ENCODE measurements around the gene MTRR. TPM values are rescaled to one million over a fixed set of nuclear protein-coding genes. Genes with fewer than 3 reads are reported as not detected.

The MTRR gene
- total and polyA plus RNA-seq, 2 of the 4 experiments (the other 2 are of a cell fraction) = 33.2 to 33.5 TPM

GRCh38 chr5:7855611-7856010 is 13.3 kb upstream of the MTRR start:
- DNase-seq (no peak), ATAC-seq (ENCODE audit: low read depth) (no peak)
- Histone ChIP-seq H4K20me1 (ENCODE audit: insufficient read depth, low read length) (no peaks in the 10 kb centered on the region), H3K4me1 (ENCODE audit: control insufficient read depth, insufficient read depth, low read length) (no peaks in the 10 kb centered on the region), H3K4me3 (ENCODE audit: insufficient read depth, low read depth, low read length) (no peak overlapping the region), H3K27ac (ENCODE audit: insufficient read depth, low read length) (no peak overlapping the region), H2BK5ac (ENCODE audit: low read depth, low read length, poor library complexity, severe bottlenecking) (no peak overlapping the region), H4K8ac (ENCODE audit: low read depth in 2 of 2, low read length in 2 of 2) (no peak overlapping the region), H3K18ac (ENCODE audit: low read depth, low read length) (no peak overlapping the region), H2BK120ac (ENCODE audit: low read depth, low read length) (no peak overlapping the region), H3K14ac (replicated peaks; ENCODE audit: low read depth, low read length) (no peak overlapping the region), H3K27me3 (ENCODE audit: control insufficient read depth, insufficient read depth, low read length) (peaks cover 8% of the 10 kb centered on the region; the same call in 1 of the 2 replicates), H3K9me3 (ENCODE audit: control insufficient read depth, insufficient read depth, low read length) (peaks cover 2% of the 10 kb centered on the region; the same call in 1 of the 2 replicates), H4K91ac (ENCODE audit: insufficient read depth, low read depth, low read length) (no peak overlapping the region), H3K9me1 (ENCODE audit: insufficient read depth, low read length) (no peaks in the 10 kb centered on the region), H2AK9ac (replicated peaks; ENCODE audit: low read depth, low read length, poor library complexity) (no peak overlapping the region), H3K4ac (ENCODE audit: low read depth, low read length) (no peak overlapping the region), H4K5ac (ENCODE audit: low read depth, low read length) (no peak overlapping the region), H2BK20ac (ENCODE audit: low read depth, low read length) (no peak overlapping the region), H3K56ac (ENCODE audit: extremely low read depth, insufficient read depth, low read length) (no peak overlapping the region), H3K9ac (ENCODE audit: low read depth, low read length) (no peak overlapping the region), H2AK5ac (ENCODE audit: low read depth, low read length) (no peak overlapping the region), H3K4me2 (ENCODE audit: low read depth, low read length) (no peak overlapping the region), H3K79me1 (ENCODE audit: low read depth in 1 of 2, low read length in 2 of 2) (no peaks in the 10 kb centered on the region), H2AFZ (replicated peaks; ENCODE audit: low read length, poor library complexity) (no peak overlapping the region), H3K36me3 (ENCODE audit: control insufficient read depth, insufficient read depth, low read length) (peaks cover 8% of the 10 kb centered on the region), H3K23ac (ENCODE audit: low read depth, low read length) (no peak overlapping the region), H2BK15ac (ENCODE audit: low read depth, low read length) (no peak overlapping the region)
- 100% methylated on average over 1 of the region's 3 CpGs; no CpG with 5 or more reads in 1 of the 2 experiments for WGBS, 2 experiments (ENCODE audit: extremely low coverage in 2 of 2, insufficient read length in 1 of 2)
- dilution Hi-C loops (cut with HindIII; ENCODE audit: low sequenced_read_pairs, unreplicated experiment) (no loop called here), in situ Hi-C loops (cut with MboI; ENCODE audit: low sequenced_read_pairs) (no loop called here), intact Hi-C loops (cut with micrococcal nuclease) (no loop called here)
- TF ChIP-seq RCOR1 (IDR thresholded peaks at IDR 0.05; ENCODE audit: insufficient replicate concordance, low read length) (no peak), FOS (IDR thresholded peaks at IDR 0.05; ENCODE audit: low read depth, low read length) (no peak), SMC3 (IDR thresholded peaks at IDR 0.05; ENCODE audit: low read depth, low read length) (no peak), CEBPB (IDR thresholded peaks at IDR 0.05; ENCODE audit: low read depth, low read length) (no peak), CTCF (conservative IDR thresholded peaks at IDR 0.05; ENCODE audit: low read depth, low read length) (no peak), BHLHE40 (IDR thresholded peaks at IDR 0.05; ENCODE audit: low read depth, low read length) (no peak), POLR2A (IDR thresholded peaks at IDR 0.05; ENCODE audit: low read depth, low read length) (no peak), CHD1 (IDR thresholded peaks at IDR 0.05; ENCODE audit: low read depth, low read length) (no peak), MAZ (IDR thresholded peaks at IDR 0.05; ENCODE audit: borderline replicate concordance, low read depth, low read length) (no peak), RFX5 (IDR thresholded peaks at IDR 0.05; ENCODE audit: low read depth, low read length) (no peak), USF2 (IDR thresholded peaks at IDR 0.05; ENCODE audit: low read depth, low read length) (no peak), RAD21 (IDR thresholded peaks at IDR 0.05; ENCODE audit: low read length) (no peak), ELK1 (IDR thresholded peaks at IDR 0.05; ENCODE audit: borderline replicate concordance, low read depth, low read length) (no peak), MXI1 (IDR thresholded peaks at IDR 0.05; ENCODE audit: borderline replicate concordance, low read depth, low read length) (no peak), NFE2L2 (IDR thresholded peaks at IDR 0.05; ENCODE audit: low read depth, low read length) (no peak), MAFK (IDR thresholded peaks at IDR 0.05; ENCODE audit: low read depth, low read length) (no peak)
- POLR2A ChIA-PET (ENCODE audit: unreplicated experiment) = no interaction called here
- CTCF ChIA-PET = interaction anchor here (0.7 kb wide), 1 partner anchor 184 kb away, joined by 3 read pairs; no protein-coding TSS in a partner anchor
- no TSS peak for BruUV-seq (replicated peaks)
